H1 (cell line): Measurements from ENCODE around the gene ZFAND4. TPM values are rescaled to one million over a fixed set of nuclear protein-coding genes. Genes with fewer than 3 reads are reported as not detected.
"Not testable (repeated sequence)": the region's sequence is repeated elsewhere in the genome, so short reads cannot be mapped to it uniquely, and the experiment has no call there.

ENCODE experiments used
- CTCF ChIA-PET: fragments of 300-600 bp; sonication (Branson Sonifier 250); formaldehyde crosslinking; loops from one replicate; lab custom pipeline; 2021; ENCODE audit not compliant: partially characterized antibody; lab: Charles Lee
- POLR2A ChIA-PET: fragments of 300-600 bp; sonication (Branson Sonifier 250); formaldehyde crosslinking; loops from one replicate; lab custom pipeline; 2021; ENCODE audit warnings: inconsistent platforms; ENCODE audit not compliant: partially characterized antibody; lab: Charles Lee
- DNase-seq, 2 experiments: peaks; one replicate each; pipeline versions ENCODE4 v3.0.0 to v3.0.0-alpha.2; 2010 to 2022; ENCODE audit warnings: low spot score in 2 of 2, low read depth in 1 of 2, mixed read lengths in 1 of 2
- FAIRE-seq: peaks from 2 replicates; lab custom pipeline; 2011; peaks lifted over from hg19 to GRCh38; lab: Jason Lieb, UNC
- H2AFZ ChIP-seq: 2 replicates; pipeline ENCODE4 v1.8.1; 2012; ENCODE audit warnings: low read length, inconsistent platforms
- H2AK5ac ChIP-seq: 2 replicates; pipeline ENCODE4 v1.6.1; 2013; ENCODE audit warnings: low read depth, low read length
- H2BK120ac ChIP-seq: replicated peaks from 2 replicates; pipeline ENCODE3; 2013; ENCODE audit warnings: low read depth, low read length, inconsistent platforms
- H2BK12ac ChIP-seq: 2 replicates; pipeline ENCODE4 v1.6.1; 2013; ENCODE audit warnings: low read depth, low read length
- H2BK15ac ChIP-seq: 2 replicates; pipeline ENCODE4 v1.6.1; 2013; ENCODE audit warnings: low read length
- H2BK20ac ChIP-seq: 2 replicates; pipeline ENCODE4 v1.6.1; 2013; ENCODE audit warnings: low read length
- H2BK5ac ChIP-seq: 2 replicates; pipeline ENCODE4 v1.6.1; 2013; ENCODE audit warnings: low read depth, low read length
- H3K14ac ChIP-seq: 2 replicates; pipeline ENCODE4 v1.6.1; 2013; ENCODE audit warnings: inconsistent platforms; ENCODE audit not compliant: insufficient read length
- H3K18ac ChIP-seq: 2 replicates; pipeline ENCODE4 v1.6.1; 2013; ENCODE audit warnings: low read length; ENCODE audit errors: extremely low read depth
- H3K23ac ChIP-seq: 2 replicates; pipeline ENCODE4 v1.6.1; 2013; ENCODE audit warnings: inconsistent platforms; ENCODE audit not compliant: insufficient read length
- H3K23me2 ChIP-seq: 2 replicates; pipeline ENCODE4 v1.6.1; 2013; ENCODE audit warnings: low read depth, low read length
- H3K27ac ChIP-seq: 2 replicates; pipeline ENCODE4 v1.6.1; 2011; ENCODE audit warnings: low read depth, low read length, inconsistent platforms
- H3K27me3 ChIP-seq, 4 experiments: replicated peaks in 1 of 4; 1 replicate in 1 of 4; 2 replicates in 3 of 4; pipeline versions ENCODE4 v1.6.1 to v1.8.1; 2011 to 2013; ENCODE audit warnings: low read length in 3 of 4, mild to moderate bottlenecking in 3 of 4, inconsistent platforms in 2 of 4, mixed read lengths in 2 of 4, moderate library complexity in 1 of 4; ENCODE audit not compliant: control insufficient read depth in 3 of 4, insufficient read depth in 3 of 4; ENCODE audit errors: extremely low read depth in 1 of 4
- H3K36me3 ChIP-seq, 4 experiments: 2 replicates each; pipeline versions ENCODE4 v1.6.1 to v1.8.1; 2011 to 2013; ENCODE audit warnings: mild to moderate bottlenecking in 4 of 4, low read length in 3 of 4, moderate library complexity in 2 of 4, control low read depth in 1 of 4, inconsistent platforms in 1 of 4; ENCODE audit not compliant: insufficient read depth in 4 of 4, control insufficient read depth in 2 of 4
- H3K4ac ChIP-seq: replicated peaks from 2 replicates; pipeline ENCODE3; 2013; ENCODE audit warnings: low read length, low read depth, mixed read lengths, inconsistent platforms; ENCODE audit not compliant: insufficient read length
- H3K4me1 ChIP-seq, 4 experiments: replicated peaks in 1 of 4; 1 replicate in 1 of 4; 2 replicates in 3 of 4; pipeline versions ENCODE4 v1.6.1 to v1.8.1; 2011 to 2013; ENCODE audit warnings: low read length in 3 of 4, inconsistent platforms in 2 of 4, mixed read lengths in 1 of 4; ENCODE audit not compliant: insufficient read depth in 4 of 4, control insufficient read depth in 3 of 4
- H3K4me2 ChIP-seq, 2 experiments: 2 replicates each; pipeline versions ENCODE4 v1.6.1 to v1.8.1; 2011 to 2013; ENCODE audit warnings: low read depth in 2 of 2, low read length in 2 of 2, control low read depth in 1 of 2, inconsistent platforms in 1 of 2, mild to moderate bottlenecking in 1 of 2; ENCODE audit not compliant: insufficient read depth in 1 of 2
- H3K4me3 ChIP-seq, 4 experiments: fragments of 200-600, 300-600 bp in 1 of 4; sonication (generic), shearing (Covaris generic), sonication (Bioruptor Twin) in 1 of 4; 2 replicates each; pipeline versions ENCODE4 v1.5.1 to v1.8.1; 2011 to 2016; ENCODE audit warnings: low read length in 4 of 4, low read depth in 3 of 4, control low read depth in 2 of 4, inconsistent platforms in 2 of 4, mild to moderate bottlenecking in 2 of 4, mixed read lengths in 1 of 4, moderate library complexity in 1 of 4; ENCODE audit not compliant: insufficient read depth in 2 of 4; ENCODE audit errors: extremely low read depth in 1 of 4
- H3K56ac ChIP-seq: replicated peaks from 2 replicates; pipeline ENCODE3; 2013; ENCODE audit warnings: low read depth, mild to moderate bottlenecking, mixed read lengths, low read length, inconsistent platforms; ENCODE audit not compliant: insufficient read length
- H3K79me1 ChIP-seq: 2 replicates; pipeline ENCODE4 v1.6.1; 2013; ENCODE audit warnings: low read depth, low read length, control low read depth
- H3K79me2 ChIP-seq, 2 experiments: 2 replicates each; pipeline versions ENCODE4 v1.6.1 to v1.8.1; 2012 to 2013; ENCODE audit warnings: low read length in 2 of 2, mild to moderate bottlenecking in 2 of 2, inconsistent platforms in 1 of 2; ENCODE audit not compliant: insufficient read depth in 2 of 2, control insufficient read depth in 1 of 2
- H3K9ac ChIP-seq, 4 experiments: replicated peaks in 1 of 4; 1 replicate in 1 of 4; 2 replicates in 3 of 4; pipeline versions ENCODE4 v1.6.1 to v1.8.1; 2011 to 2013; ENCODE audit warnings: low read depth in 3 of 4, low read length in 3 of 4, control low read depth in 2 of 4, mild to moderate bottlenecking in 2 of 4, moderate library complexity in 2 of 4, inconsistent platforms in 1 of 4; ENCODE audit errors: extremely low read depth in 1 of 4
- H3K9me3 ChIP-seq, 2 experiments: 2 replicates each; pipeline versions ENCODE4 v1.6.1 to v1.8.1; 2012 to 2013; ENCODE audit warnings: mild to moderate bottlenecking in 2 of 2, moderate library complexity in 2 of 2, control low read depth in 1 of 2, inconsistent platforms in 1 of 2, low read depth in 1 of 2, low read length in 1 of 2, mixed read lengths in 1 of 2; ENCODE audit not compliant: insufficient read depth in 2 of 2
- H4K20me1 ChIP-seq, 2 experiments: replicated peaks in 1 of 2; 2 replicates each; pipeline versions ENCODE3 to v1.8.1; 2011 to 2013; ENCODE audit warnings: inconsistent platforms in 2 of 2, low read length in 2 of 2, mild to moderate bottlenecking in 1 of 2; ENCODE audit not compliant: insufficient read depth in 2 of 2, control insufficient read depth in 1 of 2
- H4K5ac ChIP-seq: 2 replicates; pipeline ENCODE4 v1.6.1; 2013; ENCODE audit warnings: low read length, low read depth, mixed read lengths, inconsistent platforms; ENCODE audit not compliant: insufficient read length
- H4K8ac ChIP-seq: 2 replicates; pipeline ENCODE4 v1.8.0; 2013; ENCODE audit warnings: mild to moderate bottlenecking, moderate library complexity, low read length, inconsistent platforms; ENCODE audit not compliant: insufficient read depth; ENCODE audit errors: extremely low read depth
- H4K91ac ChIP-seq: replicated peaks from 2 replicates; pipeline ENCODE3; 2013; ENCODE audit warnings: low read length, mixed read lengths, inconsistent platforms; ENCODE audit not compliant: insufficient read length
- WGBS, 2 experiments: shearing (Covaris generic) in 1 of 2; methylation state at CpG; one replicate each; pipeline versions ENCODE4 v1.1.6 to v1.1.7; 2013 to 2015; ENCODE audit warnings: low lambda C conversion rate in 2 of 2, mixed read lengths in 2 of 2, inconsistent platforms in 1 of 2, low coverage in 1 of 2, missing lambda C conversion rate in 1 of 2; ENCODE audit not compliant: insufficient replicate concordance in 2 of 2, insufficient coverage in 1 of 2, insufficient read length in 1 of 2; ENCODE audit errors: extremely low coverage in 1 of 2, missing lambda C conversion rate in 1 of 2; 5-methylcytosine and 5-hydroxymethylcytosine counted together
- polyA plus RNA-seq, 7 experiments: library from polyadenylated mRNA; depleted of rRNA in 3 of 7; stranded (reverse) in 5 of 7; unstranded in 2 of 7; fragments of >200 nt in 5 of 7; fragments of 200-250 nt in 2 of 7; gene quantifications; 1 replicate in 5 of 7; 2 replicates in 1 of 7; 4 replicates in 1 of 7; pipeline versions ENCODE4 v1.2.1 to v1.2.3, GENCODE V29; 2011 to 2013; ENCODE audit warnings: missing spikeins in 2 of 7, mixed read lengths in 2 of 7
- total RNA-seq: library from RNA; stranded (reverse); fragmentation: NEBNext Ultra II Directional; extraction: Animal tissue kit (Norgen Biotek cat#: 25700); gene quantifications from 2 replicates; pipeline ENCODE4 v1.2.1, GENCODE V29; 2021

Gene ZFAND4
- total and polyA plus RNA-seq, 2 of the 8 experiments (the other 6 are each of a cell fraction or from before 2014, with no cell fraction given), result 2.8 to 17.8 TPM

GRCh38 chr10:45601254-45601930 is 71.2 kb downstream of the ZFAND4 start:
- 93% methylated on average over 15 of the region's 16 CpGs; no CpG with 5 or more reads in 1 of the 2 experiments for WGBS, 2 experiments

More at GRCh38 chr10:45601254-45601930, 71.2 kb downstream of the ZFAND4 start:
- not testable (repeated sequence) for H3K27ac ChIP-seq, H2BK12ac ChIP-seq, H3K79me1 ChIP-seq, H2BK120ac ChIP-seq, H4K91ac ChIP-seq, H3K36me3 ChIP-seq, H3K9ac ChIP-seq, H3K23ac ChIP-seq, H2AFZ ChIP-seq, H2AK5ac ChIP-seq, H3K4ac ChIP-seq, H3K56ac ChIP-seq, H4K20me1 ChIP-seq, FAIRE-seq, H3K4me1 ChIP-seq, H3K79me2 ChIP-seq, H4K8ac ChIP-seq, H2BK5ac ChIP-seq, DNase-seq, H3K14ac ChIP-seq, H3K27me3 ChIP-seq, H3K4me3 ChIP-seq, H2BK15ac ChIP-seq, H4K5ac ChIP-seq, H3K23me2 ChIP-seq, H3K4me2 ChIP-seq, H3K9me3 ChIP-seq, H3K18ac ChIP-seq, H2BK20ac ChIP-seq
- ChIA-PET CTCF (interaction anchor here (0.7 to 1.2 kb wide), 2 partner anchors 46 to 160 kb away, joined by 3 read pairs; no protein-coding TSS in a partner anchor), POLR2A (interaction anchor here (1.3 kb wide), 1 partner anchor 44 kb away, joined by 4 read pairs; no protein-coding TSS in a partner anchor)
